Ovary (tissue), 9 donors: ENCODE measurements around the gene FOXC2. TPM values are rescaled to one million over a fixed set of nuclear protein-coding genes. Genes with fewer than 3 reads are reported as not detected.

Experiments used
- DNase-seq, 5 donors: peaks; one replicate each; pipeline ENCODE4 v3.0.0-alpha.2; 2019 to 2020
- H3K27ac ChIP-seq, 2 donors: fragments of 200-600 bp; one replicate each; pipeline versions ENCODE4 v1.5.1 to v1.8.0; 2019 to 2022
- H3K27me3 ChIP-seq: fragments of 200-600 bp; one replicate; pipeline ENCODE4 v1.8.0; 2022
- H3K36me3 ChIP-seq: fragments of 200-600 bp; sonication (generic); one replicate; pipeline ENCODE4 v1.5.1; 2019
- H3K4me1 ChIP-seq: one replicate; pipeline ENCODE4 v1.8.1; 2013; ENCODE audit warnings: mild to moderate bottlenecking, moderate library complexity; ENCODE audit not compliant: insufficient read depth
- H3K4me3 ChIP-seq: fragments of 200-600 bp; sonication (generic); one replicate; pipeline ENCODE4 v1.5.1; 2017
- H3K9me3 ChIP-seq, 2 donors: fragments of 200-600 bp in 1 of 2; sonication (generic) in 1 of 2; one replicate each; pipeline versions ENCODE4 v1.5.1 to v1.8.1; 2013 to 2019; ENCODE audit warnings: mild to moderate bottlenecking in 1 of 2, moderate library complexity in 1 of 2
- EP300 ChIP-seq: sonication (generic); formaldehyde crosslinking; IDR thresholded peaks from one replicate; pipeline ENCODE4 v1.6.1; 2017; ENCODE audit warnings: antibody characterized with exemption
- POLR2A ChIP-seq: fragments of 450-650 bp; IDR thresholded peaks from one replicate; pipeline ENCODE4 v1.6.1; 2017; ENCODE audit warnings: antibody characterized with exemption, mild to moderate bottlenecking, moderate library complexity
- WGBS, 3 donors: extraction: QIAGEN DNeasy Blood & Tissue Kit in 1 of 3; methylation state at CpG; one replicate each; pipeline versions ENCODE4 v1.1.5 to v1.1.7; 2013 to 2017; 5-methylcytosine and 5-hydroxymethylcytosine counted together
- intact Hi-C, 4 donors: fragments of 100-400 bp; cut with DNase I; formaldehyde crosslinking; loops; one replicate each; pipeline versions ENCODE4 v1.11.0 to v1.15.1; 2022 to 2023
- polyA plus RNA-seq, 2 donors: library from polyadenylated mRNA; stranded (reverse); fragments of 200-250 nt in 1 of 2; fragments of 350-450 nt in 1 of 2; fragmentation: Illumina TruSeq in 1 of 2; extraction: RNeasy Lipid Tissue Mini Kit (QIAGEN cat#74804) in 1 of 2; gene quantifications; one replicate each; pipeline ENCODE4 v1.2.3, GENCODE V29; 2013 to 2014
- total RNA-seq, 7 donors: library from RNA; depleted of rRNA in 2 of 7; stranded (reverse); fragments of >200 nt in 2 of 7; fragmentation: NEBNext Ultra II Directional in 3 of 7; extraction: Animal tissue kit (Norgen Biotek cat#: 25700) in 3 of 7; gene quantifications; one replicate each; pipeline versions ENCODE4 v1.1.0 to v1.2.4, GENCODE V29; 2016 to 2023
- TF ChIP-seq, protein P1 (sequence below), 3 donors: fragments of 450-650 bp in 2 of 3; fragments of 200-600 bp in 1 of 3; IDR thresholded peaks; one replicate each; pipeline versions ENCODE4 v1.5.1 to v1.8.0; 2016 to 2022; ENCODE audit warnings: antibody characterized with exemption in 3 of 3, mild to moderate bottlenecking in 1 of 3
- donor health status: DM: no; HTN: no; CAD: no; lungs with moderate emphysema.
- donor health status: DM: no; HTN: no; CAD: no.
- donor health status: Bipolar disorder and iron deficiency.
- donor health status: DM: yes; HTN: yes; CAD: no.
- donor health status: DM: no; HTN: no; CAD: no.
- donor health status: DM: yes; HTN: yes; CAD: no.

The FOXC2 gene
- total and polyA plus RNA-seq, 9 donors: 0.10 to 2.5 (median 0.36) TPM

DNA sequence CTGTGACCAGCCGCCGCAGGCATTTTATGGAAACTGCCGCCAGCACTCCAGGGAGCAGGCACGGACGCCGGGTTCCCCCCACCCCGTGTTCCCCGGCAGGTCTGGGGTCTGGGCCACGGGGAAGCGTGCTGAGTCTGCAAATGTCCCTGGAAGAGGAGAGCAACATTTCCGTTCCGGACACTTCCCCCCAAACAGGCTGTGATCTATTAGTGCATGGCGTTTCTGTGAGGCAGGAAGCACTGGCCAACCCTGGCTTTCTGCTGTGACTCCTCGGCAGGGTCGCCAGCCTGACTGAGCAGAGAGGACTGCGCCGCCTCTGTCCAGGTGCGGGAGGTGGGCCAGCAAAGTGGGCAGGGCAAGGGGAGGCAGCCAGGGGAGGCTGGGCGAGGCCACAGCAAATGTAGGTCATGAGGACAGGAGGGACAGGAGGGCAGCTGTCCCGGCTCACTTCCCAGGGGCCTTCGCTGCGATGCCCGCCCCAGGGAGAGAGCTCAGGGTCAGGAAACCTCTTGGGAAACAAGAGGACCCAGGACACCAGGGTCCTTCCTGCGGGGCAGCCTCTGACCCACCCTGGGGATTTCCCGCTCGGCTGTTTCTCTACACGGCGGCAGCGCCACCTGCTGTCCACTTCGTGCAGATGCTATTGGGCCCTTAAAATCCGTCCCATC is 46.8 kb upstream of the FOXC2 start:
- TF ChIP-seq, protein P1, sequence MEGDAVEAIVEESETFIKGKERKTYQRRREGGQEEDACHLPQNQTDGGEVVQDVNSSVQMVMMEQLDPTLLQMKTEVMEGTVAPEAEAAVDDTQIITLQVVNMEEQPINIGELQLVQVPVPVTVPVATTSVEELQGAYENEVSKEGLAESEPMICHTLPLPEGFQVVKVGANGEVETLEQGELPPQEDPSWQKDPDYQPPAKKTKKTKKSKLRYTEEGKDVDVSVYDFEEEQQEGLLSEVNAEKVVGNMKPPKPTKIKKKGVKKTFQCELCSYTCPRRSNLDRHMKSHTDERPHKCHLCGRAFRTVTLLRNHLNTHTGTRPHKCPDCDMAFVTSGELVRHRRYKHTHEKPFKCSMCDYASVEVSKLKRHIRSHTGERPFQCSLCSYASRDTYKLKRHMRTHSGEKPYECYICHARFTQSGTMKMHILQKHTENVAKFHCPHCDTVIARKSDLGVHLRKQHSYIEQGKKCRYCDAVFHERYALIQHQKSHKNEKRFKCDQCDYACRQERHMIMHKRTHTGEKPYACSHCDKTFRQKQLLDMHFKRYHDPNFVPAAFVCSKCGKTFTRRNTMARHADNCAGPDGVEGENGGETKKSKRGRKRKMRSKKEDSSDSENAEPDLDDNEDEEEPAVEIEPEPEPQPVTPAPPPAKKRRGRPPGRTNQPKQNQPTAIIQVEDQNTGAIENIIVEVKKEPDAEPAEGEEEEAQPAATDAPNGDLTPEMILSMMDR (IDR thresholded peaks at IDR 0.05): peak; percentile 55 to 70 (median 61)
- TF ChIP-seq EP300: no peak
- DNase-seq: peak; percentile 24 to 71 (median 60)
- Histone ChIP-seq H3K27ac (no peak overlapping the region), H3K4me3 (no peak overlapping the region), H3K27me3 (no peaks in the 10 kb centered on the region), H3K36me3 (no peaks in the 10 kb centered on the region), H3K9me3 (no peaks in the 10 kb centered on the region), H3K4me1 (peaks cover 2% of the 10 kb centered on the region)
- intact Hi-C loops: loop anchor here (2.0 to 10.0 kb wide), 3 partner anchors 447 to 699 kb away; no protein-coding TSS in a partner anchor
- 16 to 17% (median 16%) methylated on average over 21 to 31 of the region's 31 CpGs for WGBS, 3 donors

DNA sequence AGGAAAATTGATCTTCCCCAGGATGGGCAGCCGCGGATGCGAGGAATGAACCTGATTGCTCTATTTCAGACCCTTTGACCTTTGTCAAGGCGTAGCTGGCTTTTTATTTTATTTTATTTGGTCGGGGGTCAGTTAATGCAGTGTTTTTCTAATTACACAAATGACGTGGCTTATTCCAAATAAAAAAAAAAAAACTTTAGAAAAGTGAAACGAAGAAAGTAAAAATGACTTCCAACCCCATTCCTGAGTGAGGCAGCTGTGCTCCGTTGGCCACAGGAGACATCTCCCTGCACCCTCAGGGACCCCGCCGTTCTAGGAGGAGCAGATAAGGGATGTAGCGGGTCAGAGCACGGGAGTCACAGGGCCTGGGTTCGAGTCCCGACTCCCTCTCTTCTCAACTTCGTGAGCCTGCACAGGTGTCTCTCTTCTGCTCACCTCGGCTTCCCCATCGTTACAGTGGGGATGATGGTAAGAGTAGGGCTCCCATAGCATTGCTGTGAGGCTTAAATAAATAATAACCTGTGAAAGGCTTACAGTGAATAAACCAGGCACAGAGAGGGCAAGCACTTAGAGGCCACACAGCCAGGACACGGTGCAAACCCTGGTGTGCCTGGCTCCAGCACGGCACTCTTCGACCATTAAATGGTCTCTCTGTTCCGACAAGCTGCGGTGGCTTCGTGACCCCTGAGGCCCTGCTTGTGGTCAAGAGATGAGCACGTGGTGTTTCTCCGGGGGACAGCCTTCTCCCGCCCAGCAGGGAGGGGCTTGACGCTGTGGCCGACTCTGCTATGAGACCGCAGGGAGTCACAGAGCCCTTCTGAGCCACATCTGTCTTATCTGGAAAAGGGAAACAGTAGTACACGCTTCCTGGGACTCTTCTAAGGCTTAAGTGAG is 46.1 kb upstream of the FOXC2 start:
- Histone ChIP-seq H3K4me1 (peaks cover 2% of the 10 kb centered on the region), H3K27ac (no peak overlapping the region), H3K9me3 (no peaks in the 10 kb centered on the region), H3K4me3 (no peak overlapping the region), H3K27me3 (no peaks in the 10 kb centered on the region), H3K36me3 (no peaks in the 10 kb centered on the region)
- TF ChIP-seq, protein P1 (IDR thresholded peaks at IDR 0.05): peak in 1 of 3 donors; percentile 5
- TF ChIP-seq POLR2A: no peak
- intact Hi-C loops: loop anchor here in 2 of 4 donors (10.0 kb wide), 1 partner anchor 696 kb away; no protein-coding TSS in a partner anchor
- DNase-seq: no peak
- 30 to 34% (median 32%) methylated on average over 30 of the region's 30 CpGs for WGBS, 3 donors

DNA sequence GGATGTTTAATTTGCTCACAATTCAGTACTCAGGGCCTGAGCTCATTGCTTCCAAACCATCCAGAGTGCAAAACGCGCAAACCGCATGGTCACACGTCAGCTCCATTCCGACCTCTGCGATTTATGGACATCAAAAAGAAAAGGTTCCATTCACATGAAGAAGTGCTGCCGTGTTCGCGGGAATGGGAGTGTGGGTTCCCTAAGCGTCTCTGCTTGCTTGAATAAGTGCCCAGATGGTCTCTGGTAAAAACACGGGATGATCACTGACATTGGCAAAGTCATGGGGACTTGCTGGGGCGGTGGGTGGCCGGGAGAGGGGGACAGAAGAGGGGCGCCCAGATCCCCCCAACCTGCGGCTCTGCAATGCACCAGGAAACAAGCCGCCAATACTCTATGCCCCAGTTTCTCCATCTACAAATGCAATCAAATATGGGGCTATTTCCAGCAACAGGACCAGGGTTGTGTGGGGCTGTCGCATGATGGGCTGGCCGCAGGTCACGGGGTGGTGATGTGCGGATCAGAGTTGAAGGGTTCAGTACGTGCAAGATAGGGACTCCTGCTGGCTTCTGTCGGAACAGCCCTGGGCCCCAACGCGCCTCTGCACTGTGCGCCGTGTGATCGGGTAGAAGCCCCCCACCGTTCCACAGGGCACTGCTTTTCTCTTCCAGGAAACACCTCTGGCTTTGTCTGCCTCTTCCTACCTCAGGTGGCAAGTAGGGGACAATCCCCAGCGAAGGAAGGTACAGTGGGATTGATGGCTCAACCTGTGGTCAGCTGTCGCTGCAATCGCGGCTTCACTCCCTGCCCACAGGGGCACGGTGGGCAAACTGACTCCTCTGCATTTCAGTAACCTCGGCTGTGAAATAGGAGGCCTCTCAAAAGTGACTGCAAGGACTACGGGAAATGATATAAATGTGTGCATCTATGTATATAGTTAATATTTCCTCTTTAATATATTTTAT is 45.1 kb upstream of the FOXC2 start:
- Histone ChIP-seq H3K36me3 (no peaks in the 10 kb centered on the region), H3K27me3 (no peaks in the 10 kb centered on the region), H3K4me3 (no peak overlapping the region), H3K27ac (no peak overlapping the region), H3K9me3 (no peaks in the 10 kb centered on the region), H3K4me1 (no peaks in the 10 kb centered on the region)
- TF ChIP-seq EP300 (no peak), POLR2A (no peak)
- TF ChIP-seq, protein P1 (IDR thresholded peaks at IDR 0.05): no peak
- intact Hi-C loops: loop anchor here in 2 of 4 donors (10.0 kb wide), 1 partner anchor 697 kb away; no protein-coding TSS in a partner anchor
- 57 to 71% (median 65%) methylated on average over 35 of the region's 35 CpGs for WGBS, 3 donors
- no peak for DNase-seq

DNA sequence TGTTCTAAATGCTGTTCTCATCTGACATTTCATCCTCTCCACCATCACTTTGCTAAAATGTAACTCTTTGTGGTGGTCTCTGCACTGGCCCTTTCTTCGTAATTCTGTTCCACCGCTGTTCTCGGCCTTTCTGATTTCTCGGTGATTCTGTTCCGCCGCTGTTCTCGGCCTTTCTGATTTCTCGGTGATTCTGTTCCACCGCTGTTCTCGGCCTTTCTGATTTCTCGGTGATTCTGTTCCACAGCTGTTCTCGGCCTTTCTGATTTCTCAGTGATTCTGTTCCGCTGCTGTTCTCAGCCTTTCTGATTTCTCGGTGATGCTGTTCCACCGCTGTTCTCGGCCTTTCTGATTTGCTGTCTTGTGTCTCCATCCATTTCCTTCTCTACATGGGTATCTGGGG is 44.0 kb upstream of the FOXC2 start:
- TF ChIP-seq, protein P1 (IDR thresholded peaks at IDR 0.05): no peak
- TF ChIP-seq EP300: no peak
- Histone ChIP-seq H3K4me3 (no peak overlapping the region), H3K9me3 (no peaks in the 10 kb centered on the region), H3K27ac (no peak overlapping the region), H3K36me3 (no peaks in the 10 kb centered on the region), H3K27me3 (no peaks in the 10 kb centered on the region), H3K4me1 (no peaks in the 10 kb centered on the region)
- intact Hi-C loops: loop anchor here in 2 of 4 donors (10.0 kb wide), 1 partner anchor 698 kb away; no protein-coding TSS in a partner anchor
- WGBS, 3 donors: 79 to 81% (median 81%) methylated on average over 16 of the region's 16 CpGs
- DNase-seq: peak in 1 of 5 donors; percentile 23
